Lower leg skin (tissue), 3 donors: ENCODE data around the gene PRDM11.

Experiments
- CTCF ChIP-seq, 3 donors: fragments of 450-650 bp; IDR thresholded peaks; one replicate each; pipeline ENCODE4 v1.5.1; 2016; ENCODE audit warnings: antibody characterized with exemption in 3 of 3, mild to moderate bottlenecking in 3 of 3, moderate library complexity in 2 of 3
- POLR2A ChIP-seq, 2 donors: fragments of 450-650 bp; IDR thresholded peaks; one replicate each; pipeline ENCODE4 v1.6.1; 2016 to 2017; ENCODE audit warnings: antibody characterized with exemption in 2 of 2, mild to moderate bottlenecking in 1 of 2, moderate library complexity in 1 of 2

GRCh38 chr11:45267652-45268299 lies 121.3 kb downstream of the PRDM11 start:
- TF ChIP-seq POLR2A (IDR thresholded peaks at IDR 0.05), result no peak
- TF ChIP-seq CTCF (IDR thresholded peaks at IDR 0.05), result no peak
